PC-9 (cell line): ENCODE results near the gene ZNF598. TPM values are rescaled to one million over a fixed set of nuclear protein-coding genes. Genes with fewer than 3 reads are reported as not detected.

ENCODE experiments used
- BruUV-seq: library from RNA; stranded (reverse); fragments of 400-500 nt; replicated peaks from 2 replicates; lab custom pipeline; 2021; lab: Mats Ljungman, UMichigan
- CTCF ChIA-PET: fragments of 300-600 bp; sonication (Branson Sonifier 250); formaldehyde crosslinking; loops from one replicate; lab custom pipeline; 2022; ENCODE audit warnings: antibody characterized with exemption; lab: Charles Lee
- POLR2A ChIA-PET: fragments of 300-600 bp; sonication (Branson Sonifier 250); formaldehyde crosslinking; loops from one replicate; lab custom pipeline; 2022; ENCODE audit warnings: antibody characterized with exemption; ENCODE audit not compliant: unreplicated experiment; lab: Charles Lee
- DNase-seq, 2 experiments: peaks; one replicate each; pipeline versions ENCODE4 v3.0.0 to v3.0.0-alpha.2; 2015 to 2022; ENCODE audit warnings: mixed read lengths in 1 of 2
- H2AFZ ChIP-seq: fragments of 200-600 bp; sonication (generic); 2 replicates; pipeline ENCODE4 v1.8.1; 2017; ENCODE audit warnings: antibody characterized with exemption
- H3F3A ChIP-seq: fragments of 200-600 bp; sonication (generic); 2 replicates; pipeline ENCODE4 v1.8.1; 2017; ENCODE audit warnings: antibody characterized with exemption, mild to moderate bottlenecking, low read depth; ENCODE audit not compliant: insufficient read depth
- H3K27ac ChIP-seq: fragments of 200-600 bp; sonication (generic); 2 replicates; pipeline ENCODE4 v1.6.1; 2016; ENCODE audit warnings: mixed run types
- H3K27me3 ChIP-seq: fragments of 200-600 bp; sonication (generic); 2 replicates; pipeline ENCODE4 v1.6.1; 2016; ENCODE audit warnings: low read depth, mixed run types; ENCODE audit not compliant: insufficient read depth
- H3K36me3 ChIP-seq: fragments of 200-600 bp; sonication (generic); 2 replicates; pipeline ENCODE4 v1.6.1; 2016; ENCODE audit warnings: low read depth, mixed run types
- H3K4me1 ChIP-seq: fragments of 200-600 bp; sonication (generic); replicated peaks from 2 replicates; pipeline ENCODE4 v1.6.1; 2016; ENCODE audit warnings: mixed run types; ENCODE audit not compliant: insufficient read depth
- H3K4me2 ChIP-seq: fragments of 200-600 bp; sonication (generic); 2 replicates; pipeline ENCODE4 v1.6.1; 2017; ENCODE audit warnings: mixed run types
- H3K4me3 ChIP-seq: fragments of 200-600 bp; sonication (generic); 2 replicates; pipeline ENCODE4 v1.6.1; 2016; ENCODE audit warnings: mixed run types
- H3K79me2 ChIP-seq: fragments of 200-600 bp; sonication (generic); 2 replicates; pipeline ENCODE4 v1.6.1; 2017; ENCODE audit warnings: low read depth, mixed run types
- H3K9me2 ChIP-seq: fragments of 200-600 bp; sonication (generic); 2 replicates; pipeline ENCODE4 v1.8.1; 2017; ENCODE audit warnings: mild to moderate bottlenecking; ENCODE audit not compliant: insufficient read depth
- H3K9me3 ChIP-seq: fragments of 200-600 bp; sonication (generic); 2 replicates; pipeline ENCODE4 v1.8.1; 2016; ENCODE audit warnings: low read depth; ENCODE audit not compliant: insufficient read depth
- H4K20me1 ChIP-seq: fragments of 200-600 bp; sonication (generic); 2 replicates; pipeline ENCODE4 v1.8.1; 2017; ENCODE audit not compliant: insufficient read depth
- EZH2 ChIP-seq: fragments of 200-600 bp; sonication (generic); IDR thresholded peaks from 2 replicates; pipeline ENCODE4 v1.8.0; 2017; ENCODE audit warnings: antibody characterized with exemption, low read depth
- intact Hi-C: fragments of 100-400 bp; cut with micrococcal nuclease; formaldehyde crosslinking; loops from one replicate; pipeline ENCODE4 v1.10.0; 2022; ENCODE audit not compliant: unreplicated experiment
- total RNA-seq: library from RNA; stranded (reverse); gene quantifications from 2 replicates; pipeline ENCODE4 v1.2.3, GENCODE V29; 2021
- TF ChIP-seq, protein P1 (sequence below): fragments of 200-600 bp; sonication (generic); conservative IDR thresholded peaks from 2 replicates; pipeline ENCODE4 v1.6.1; 2017; ENCODE audit warnings: mixed run types, antibody characterized with exemption, mild to moderate bottlenecking, moderate library complexity

ZNF598 gene
- total RNA-seq, 1 experiment from 2014 or later = 72.5 TPM

DNA sequence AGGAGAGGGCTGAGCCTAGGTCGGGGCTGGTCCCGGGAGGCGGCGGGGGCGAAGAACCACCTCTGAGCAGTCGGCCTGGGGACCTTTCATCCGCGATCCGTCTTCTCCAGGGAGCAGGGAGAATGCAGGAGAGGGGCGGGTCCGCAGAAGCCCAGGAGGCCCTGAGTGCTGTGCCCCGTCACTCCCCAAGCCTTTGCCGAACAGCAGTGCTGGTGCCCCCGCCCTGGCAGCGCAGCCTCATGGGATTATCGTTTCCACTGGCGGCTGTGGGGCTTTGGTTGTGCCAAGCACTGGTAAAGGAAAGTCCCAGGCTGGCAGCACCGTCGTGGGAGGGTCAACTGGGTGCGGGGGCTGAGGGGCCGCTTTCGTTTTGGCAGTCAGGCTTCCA lies 37.1 kb downstream of the ZNF598 start:
- no TSS peak for BruUV-seq
- DNase-seq = no peak
- peak overlapping the region; percentile 75 for H3K4me3 ChIP-seq
- peaks cover 38% of the 10 kb centered on the region for H3K79me2 ChIP-seq
- ChIA-PET POLR2A (no interaction called here), CTCF (no interaction called here)
- no peaks in the 10 kb centered on the region for H3K27me3 ChIP-seq
- H4K20me1 ChIP-seq = peaks cover 7% of the 10 kb centered on the region; the same call in 1 of the 2 replicates
- peaks cover 16% of the 10 kb centered on the region for H3K4me1 ChIP-seq
- H3K27ac ChIP-seq = 0 out of 2 replicates have a peak overlapping the region, but pooled peaks have one; percentile 36
- H2AFZ ChIP-seq = peak overlapping the region; percentile 89
- H3K9me3 ChIP-seq = no peaks in the 10 kb centered on the region
- no peak for TF ChIP-seq EZH2
- TF ChIP-seq, protein P1, sequence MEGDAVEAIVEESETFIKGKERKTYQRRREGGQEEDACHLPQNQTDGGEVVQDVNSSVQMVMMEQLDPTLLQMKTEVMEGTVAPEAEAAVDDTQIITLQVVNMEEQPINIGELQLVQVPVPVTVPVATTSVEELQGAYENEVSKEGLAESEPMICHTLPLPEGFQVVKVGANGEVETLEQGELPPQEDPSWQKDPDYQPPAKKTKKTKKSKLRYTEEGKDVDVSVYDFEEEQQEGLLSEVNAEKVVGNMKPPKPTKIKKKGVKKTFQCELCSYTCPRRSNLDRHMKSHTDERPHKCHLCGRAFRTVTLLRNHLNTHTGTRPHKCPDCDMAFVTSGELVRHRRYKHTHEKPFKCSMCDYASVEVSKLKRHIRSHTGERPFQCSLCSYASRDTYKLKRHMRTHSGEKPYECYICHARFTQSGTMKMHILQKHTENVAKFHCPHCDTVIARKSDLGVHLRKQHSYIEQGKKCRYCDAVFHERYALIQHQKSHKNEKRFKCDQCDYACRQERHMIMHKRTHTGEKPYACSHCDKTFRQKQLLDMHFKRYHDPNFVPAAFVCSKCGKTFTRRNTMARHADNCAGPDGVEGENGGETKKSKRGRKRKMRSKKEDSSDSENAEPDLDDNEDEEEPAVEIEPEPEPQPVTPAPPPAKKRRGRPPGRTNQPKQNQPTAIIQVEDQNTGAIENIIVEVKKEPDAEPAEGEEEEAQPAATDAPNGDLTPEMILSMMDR = no peak
- peak overlapping the region; percentile 100 for H3K4me2 ChIP-seq
- H3F3A ChIP-seq = peaks cover 20% of the 10 kb centered on the region; the same call in 1 of the 2 replicates
- H3K36me3 ChIP-seq = peaks cover 3% of the 10 kb centered on the region; the same call in 1 of the 2 replicates
- H3K9me2 ChIP-seq = no peaks in the 10 kb centered on the region
- intact Hi-C loops = no loop called here

GRCh38 chr16:1971796-1972489 lies 37.7 kb downstream of the ZNF598 start, which contains the start of gene TBL3:
Gene TBL3, plus strand, starts transcription at chr16:1972053. Its CDS starts 112 bp downstream, at chr16:1972165.
- H3K36me3 ChIP-seq = no peaks in the 10 kb centered on the region; the same call in 1 of the 2 replicates
- no TSS peak for BruUV-seq
- peak within 1 kb of the TSS; percentile 100 for H3K4me2 ChIP-seq
- H3K27me3 ChIP-seq = no peaks in the 10 kb centered on the region
- peak within 1 kb of the TSS; percentile 75 for H3K4me3 ChIP-seq
- peaks cover 38% of the 10 kb centered on the region for H3K79me2 ChIP-seq
- H3F3A ChIP-seq = peaks cover 18% of the 10 kb centered on the region; the same call in 1 of the 2 replicates
- H4K20me1 ChIP-seq = peaks cover 7% of the 10 kb centered on the region; the same call in 1 of the 2 replicates
- no peaks in the 10 kb centered on the region for H3K9me3 ChIP-seq
- peak; percentile 86 to 98 for DNase-seq
- intact Hi-C loops = no loop called here
- H3K4me1 ChIP-seq = peaks cover 16% of the 10 kb centered on the region
- ChIA-PET POLR2A (interaction anchor here (0.6 to 0.9 kb wide), 4 partner anchors 12 to 70 kb away, joined by 3 to 8 read pairs (median 3); no protein-coding TSS in a partner anchor), CTCF (interaction anchor here (1.2 kb wide), 1 partner anchor 169 kb away, joined by 9 read pairs; no protein-coding TSS in a partner anchor)
- TF ChIP-seq, protein P1 = no peak
- TF ChIP-seq EZH2 = no peak
- no peaks in the 10 kb centered on the region for H3K9me2 ChIP-seq
- H3K27ac ChIP-seq = peak within 1 kb of the TSS; percentile 66
- H2AFZ ChIP-seq = peak within 1 kb of the TSS; percentile 89

GRCh38 chr16:1968146-1968953 lies 41.3 kb downstream of the ZNF598 start:
- Histone ChIP-seq H3K36me3 (peaks cover 8% of the 10 kb centered on the region), H3K4me3 (no peak overlapping the region), H3K79me2 (peaks cover 60% of the 10 kb centered on the region), H3K27ac (no peak overlapping the region), H3K9me2 (no peaks in the 10 kb centered on the region), H2AFZ (no peak overlapping the region), H3F3A (peaks cover 24% of the 10 kb centered on the region), H3K9me3 (no peaks in the 10 kb centered on the region), H3K4me1 (peaks cover 18% of the 10 kb centered on the region), H4K20me1 (peaks cover 8% of the 10 kb centered on the region), H3K27me3 (no peaks in the 10 kb centered on the region), H3K4me2 (no peak overlapping the region)
- BruUV-seq = no TSS peak
- no peak for DNase-seq
- TF ChIP-seq EZH2 = no peak
- TF ChIP-seq, protein P1 = no peak
- intact Hi-C loops = no loop called here
- ChIA-PET CTCF (no interaction called here), POLR2A (no interaction called here)
